OCI-LY1 (cell line): ENCODE measurements around the gene KLHDC7B.

ENCODE experiments used
- CTCF ChIP-seq: fragments of 200-600 bp; sonication (generic), shearing (Covaris generic); IDR thresholded peaks from 2 replicates; pipeline ENCODE4 v1.5.1; 2017; ENCODE audit warnings: mild to moderate bottlenecking, antibody characterized with exemption, low read length, moderate library complexity, mixed read lengths
- EZH2 ChIP-seq: fragments of 200-600 bp; sonication (generic), shearing (Covaris generic); IDR thresholded peaks from 2 replicates; pipeline ENCODE4 v1.8.0; 2017; ENCODE audit warnings: borderline replicate concordance, mixed run types, mild to moderate bottlenecking, antibody characterized with exemption, low read length, moderate library complexity, mixed read lengths

- TF ChIP-seq CTCF: no peak
- TF ChIP-seq EZH2: no peak
These were observed 19.9 kb upstream of the KLHDC7B start for GRCh38 chr22:50525858-50526107.
